Measurements from ENCODE around the gene MRPS34.

MRPS34 gene

DNA sequence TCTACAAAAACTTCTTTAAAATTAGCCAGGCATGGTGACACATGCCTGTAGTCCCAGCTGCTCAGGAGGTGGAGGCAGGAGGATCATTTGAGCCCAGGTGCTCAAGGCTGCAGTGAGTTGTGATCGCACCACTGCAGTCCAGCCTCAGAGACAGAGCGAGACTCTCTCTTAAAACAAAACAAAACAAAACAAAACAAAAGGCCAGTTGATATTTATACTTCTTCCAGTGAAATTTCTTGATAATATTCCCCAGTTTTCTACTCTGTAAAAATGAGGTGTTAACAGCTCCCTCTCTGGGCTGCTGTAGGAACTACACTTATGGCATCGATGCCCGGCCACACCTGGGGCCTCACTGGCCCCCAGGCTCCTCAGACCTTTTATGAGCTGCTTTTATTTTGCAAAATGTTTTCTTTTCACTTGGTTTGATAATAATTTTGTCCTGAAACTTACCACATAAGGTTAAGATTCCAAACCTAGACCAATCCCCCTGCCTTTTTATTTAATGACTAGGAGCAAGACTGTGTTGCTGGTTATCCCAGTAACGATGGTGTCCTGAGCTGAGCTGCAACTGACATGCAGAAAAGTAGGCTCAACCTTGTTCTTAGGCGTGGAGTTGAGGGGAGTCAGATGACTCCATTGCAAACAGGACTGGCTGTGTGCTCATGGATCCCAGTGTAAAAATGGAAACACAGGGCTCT lies 49.3 kb downstream of the MRPS34 start:
- peak; percentile 34 for DNase-seq

Measured in fibroblast of upper back skin (primary cell).